HFF-Myc (cell line): Measurements from ENCODE around the gene DGKI.
A peak's percentile ranks its signal among the peaks of the same experiment; 100 is the strongest.

Source experiments
- DNase-seq: peaks from one replicate; pipeline ENCODE4 v3.0.0-alpha.2; 2011; ENCODE audit warnings: low read depth; ENCODE audit errors: extremely low read depth
- H3K4me3 ChIP-seq: replicated peaks from 2 replicates; pipeline ENCODE4 v1.5.1; 2011; ENCODE audit warnings: low read depth, mild to moderate bottlenecking, control low read depth, low read length
- TF ChIP-seq, protein P1 (sequence below): IDR thresholded peaks from 2 replicates; pipeline ENCODE4 v1.5.1; 2012; ENCODE audit warnings: mild to moderate bottlenecking, low read depth, low read length, control low read depth; ENCODE audit errors: missing control alignments

The DGKI gene

DNA sequence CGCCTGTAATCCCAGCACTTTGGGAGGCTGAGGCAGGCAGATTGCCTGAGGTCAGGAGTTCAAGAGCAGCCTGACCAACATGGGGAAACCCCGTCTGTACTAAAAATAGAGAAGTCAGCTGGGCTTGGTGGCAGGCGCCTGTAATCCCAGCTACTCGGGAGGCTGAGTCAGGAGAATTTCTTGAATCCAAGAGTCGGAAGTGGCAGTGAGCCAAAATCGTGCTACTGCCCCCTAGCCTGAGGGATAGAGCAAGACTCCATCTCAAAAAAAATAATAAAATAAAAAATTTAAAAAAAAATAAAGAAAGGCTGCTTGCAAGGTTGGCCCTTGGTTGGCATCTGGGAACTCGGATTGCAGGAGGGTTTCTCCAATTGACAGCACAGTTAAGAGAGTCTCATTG lies 221.6 kb downstream of the DGKI start:
- no peak overlapping the region for H3K4me3 ChIP-seq
- no peak for DNase-seq
- TF ChIP-seq, protein P1, sequence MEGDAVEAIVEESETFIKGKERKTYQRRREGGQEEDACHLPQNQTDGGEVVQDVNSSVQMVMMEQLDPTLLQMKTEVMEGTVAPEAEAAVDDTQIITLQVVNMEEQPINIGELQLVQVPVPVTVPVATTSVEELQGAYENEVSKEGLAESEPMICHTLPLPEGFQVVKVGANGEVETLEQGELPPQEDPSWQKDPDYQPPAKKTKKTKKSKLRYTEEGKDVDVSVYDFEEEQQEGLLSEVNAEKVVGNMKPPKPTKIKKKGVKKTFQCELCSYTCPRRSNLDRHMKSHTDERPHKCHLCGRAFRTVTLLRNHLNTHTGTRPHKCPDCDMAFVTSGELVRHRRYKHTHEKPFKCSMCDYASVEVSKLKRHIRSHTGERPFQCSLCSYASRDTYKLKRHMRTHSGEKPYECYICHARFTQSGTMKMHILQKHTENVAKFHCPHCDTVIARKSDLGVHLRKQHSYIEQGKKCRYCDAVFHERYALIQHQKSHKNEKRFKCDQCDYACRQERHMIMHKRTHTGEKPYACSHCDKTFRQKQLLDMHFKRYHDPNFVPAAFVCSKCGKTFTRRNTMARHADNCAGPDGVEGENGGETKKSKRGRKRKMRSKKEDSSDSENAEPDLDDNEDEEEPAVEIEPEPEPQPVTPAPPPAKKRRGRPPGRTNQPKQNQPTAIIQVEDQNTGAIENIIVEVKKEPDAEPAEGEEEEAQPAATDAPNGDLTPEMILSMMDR = peak; percentile 11

DNA sequence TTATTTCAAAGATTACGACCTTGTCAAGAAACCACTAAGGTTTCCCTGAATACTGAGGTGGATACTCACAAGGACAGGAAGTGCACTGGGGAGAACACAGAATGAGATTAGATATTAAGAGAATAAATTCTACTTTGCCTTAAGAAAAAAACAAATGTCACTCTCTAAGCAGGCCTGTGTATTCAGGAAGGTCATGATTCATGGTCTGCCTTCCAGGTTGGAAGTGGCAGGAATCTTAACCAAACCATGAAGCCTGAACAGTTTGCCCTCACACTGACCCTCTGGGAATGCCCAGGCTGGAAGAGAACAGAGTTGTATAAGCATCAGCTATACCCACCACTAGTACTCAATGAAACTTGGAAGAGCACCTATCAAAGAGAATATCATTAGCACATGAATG lies 227.6 kb downstream of the DGKI start:
- DNase-seq = no peak
- TF ChIP-seq, protein P1 = no peak
- H3K4me3 ChIP-seq = no peak overlapping the region

DNA sequence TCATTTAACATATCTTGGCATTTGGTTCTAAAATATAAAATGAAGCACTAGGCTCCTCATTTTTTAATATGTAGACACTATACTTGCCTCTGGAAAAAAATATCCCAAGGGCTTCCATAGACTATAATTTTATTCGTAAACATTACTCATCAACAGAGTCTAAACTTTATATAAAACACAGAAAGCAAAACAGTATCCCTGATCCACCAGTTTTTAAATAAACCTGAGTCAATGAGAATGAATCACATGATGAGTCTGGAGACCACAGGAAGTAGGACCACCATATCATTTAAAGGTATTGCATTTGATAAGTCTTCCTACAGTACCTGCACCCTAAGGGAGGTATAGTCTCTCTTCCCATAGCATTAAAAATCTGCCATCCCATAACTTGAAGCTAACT lies 228.0 kb downstream of the DGKI start:
- no peak for DNase-seq
- TF ChIP-seq, protein P1 = no peak
- H3K4me3 ChIP-seq = no peak overlapping the region

DNA sequence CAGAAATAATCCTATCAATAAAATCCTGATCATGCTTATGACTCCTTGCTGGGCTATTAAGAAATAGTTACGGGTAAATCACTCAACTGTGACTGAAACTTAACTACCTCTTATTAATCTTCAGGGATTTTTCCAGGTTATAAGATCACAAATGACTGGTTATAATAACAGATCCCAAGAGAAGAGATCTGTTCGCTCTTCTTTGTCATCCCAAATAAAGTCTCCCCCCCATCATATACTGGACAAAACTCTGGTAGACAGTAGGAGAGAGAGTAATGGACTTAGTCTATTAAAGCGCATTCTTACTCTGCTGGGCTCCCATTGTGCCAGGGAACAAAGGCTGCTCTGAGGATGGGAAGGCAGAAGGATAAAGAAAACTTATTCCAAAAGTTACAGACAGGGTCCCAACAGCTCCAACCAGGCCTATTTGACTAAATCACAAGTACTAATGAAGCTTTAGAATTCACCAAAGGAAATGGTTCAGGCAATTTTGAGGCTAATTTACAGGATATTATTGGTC lies 233.7 kb downstream of the DGKI start:
- no peak overlapping the region for H3K4me3 ChIP-seq
- TF ChIP-seq, protein P1 = no peak
- DNase-seq = no peak

DNA sequence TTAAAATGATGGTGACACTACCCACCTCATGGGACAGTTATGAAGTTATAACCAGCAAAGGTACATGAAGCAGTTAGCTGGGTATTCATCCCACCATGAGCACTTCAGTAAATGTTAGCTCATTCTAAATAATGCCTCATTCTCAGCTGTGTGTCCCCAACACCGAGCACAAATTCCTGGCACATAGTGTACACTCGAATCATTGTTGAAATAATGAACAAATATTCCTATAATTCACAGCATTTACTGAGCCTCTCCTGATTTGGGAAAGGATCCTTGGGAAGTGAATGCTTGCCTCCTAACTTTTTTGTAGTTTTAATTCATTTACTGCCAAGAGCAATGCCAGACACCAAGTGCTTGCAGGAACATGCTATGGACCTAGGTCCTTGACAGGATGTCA lies 235.2 kb downstream of the DGKI start:
- no peak overlapping the region for H3K4me3 ChIP-seq
- TF ChIP-seq, protein P1 = no peak
- DNase-seq = no peak

DNA sequence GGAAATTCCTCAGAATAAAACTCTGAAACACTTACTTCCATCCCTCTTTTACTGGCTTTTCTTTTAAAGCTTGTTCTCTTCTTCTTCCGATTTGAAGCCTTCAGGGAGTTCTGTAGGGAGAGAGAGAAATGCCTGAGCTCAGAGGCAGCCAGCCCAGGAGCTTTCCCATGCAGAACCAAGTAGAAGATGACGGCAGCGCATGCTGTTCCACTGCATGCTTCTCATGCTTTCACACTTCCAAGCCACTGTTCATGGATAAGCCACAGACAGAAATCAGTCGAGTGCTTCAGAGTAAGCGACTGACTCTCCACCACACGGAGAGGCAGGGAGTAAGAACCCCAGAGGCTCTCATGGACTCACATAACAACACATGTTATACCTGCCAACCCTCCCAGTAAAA lies 237.3 kb downstream of the DGKI start:
- H3K4me3 ChIP-seq = no peak overlapping the region
- TF ChIP-seq, protein P1 = no peak
- DNase-seq = no peak

DNA sequence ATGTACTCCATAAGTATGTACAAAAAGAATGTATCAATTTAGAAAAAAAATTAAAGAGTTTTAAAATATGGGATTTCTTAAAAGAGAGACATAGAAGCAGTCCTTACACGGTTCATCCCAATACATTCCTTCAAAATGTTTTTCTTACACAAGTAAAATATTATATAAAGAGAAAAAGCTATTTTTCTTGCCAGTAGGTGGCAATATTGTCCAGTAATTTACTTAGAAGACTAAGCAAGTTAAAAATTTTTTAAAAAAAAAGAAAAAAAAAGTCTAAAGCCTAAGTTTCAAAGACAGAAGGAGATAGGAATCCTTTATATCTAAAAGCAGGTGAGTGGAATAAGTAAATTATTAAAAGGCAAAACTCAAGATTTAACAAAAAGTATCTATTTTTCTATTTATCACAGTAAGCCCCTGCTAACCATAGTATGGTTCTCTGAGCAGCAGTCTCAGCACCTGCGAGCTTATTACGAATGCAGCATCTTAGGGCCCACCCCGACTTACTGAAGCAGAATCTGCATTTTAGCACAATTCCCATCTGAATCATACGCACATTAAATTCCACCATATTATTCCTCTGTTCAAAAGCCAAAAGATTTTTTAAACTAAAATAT lies 240.6 kb downstream of the DGKI start:
- H3K4me3 ChIP-seq = no peak overlapping the region
- TF ChIP-seq, protein P1 = no peak
- DNase-seq = peak; percentile 39
